OCI-M2 (cell line): Measurements from ENCODE around the gene PRDM16.
"Not testable (repeated sequence)": the region's sequence is repeated elsewhere in the genome, so short reads cannot be mapped to it uniquely, and the experiment has no call there.

Experiments used
- DNase-seq: peaks from one replicate; lab custom pipeline; 2025; ENCODE audit not compliant: unreplicated experiment; lab: John Stamatoyannopoulos, UW

PRDM16 gene

DNA sequence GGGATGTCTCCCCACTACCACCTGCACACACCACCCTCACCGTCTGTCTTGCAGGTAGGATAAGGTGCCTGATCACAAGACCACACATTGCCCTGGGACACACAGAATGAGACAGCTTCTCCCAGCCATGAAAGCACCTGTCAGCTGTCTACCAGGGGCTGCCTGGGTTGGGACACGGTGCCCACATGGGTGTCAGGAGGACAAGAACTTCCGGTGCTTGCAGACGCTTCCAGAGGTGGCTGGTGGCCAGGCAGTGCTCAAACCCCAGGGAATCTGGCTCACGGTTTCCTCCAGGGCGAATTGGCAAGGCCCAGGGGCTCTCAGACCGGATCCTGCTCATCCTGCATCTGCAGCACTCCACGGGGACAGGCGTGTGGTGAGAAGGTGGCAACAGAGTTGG, 202.9 kb downstream of the PRDM16 start:
- DNase-seq = no peak

DNA sequence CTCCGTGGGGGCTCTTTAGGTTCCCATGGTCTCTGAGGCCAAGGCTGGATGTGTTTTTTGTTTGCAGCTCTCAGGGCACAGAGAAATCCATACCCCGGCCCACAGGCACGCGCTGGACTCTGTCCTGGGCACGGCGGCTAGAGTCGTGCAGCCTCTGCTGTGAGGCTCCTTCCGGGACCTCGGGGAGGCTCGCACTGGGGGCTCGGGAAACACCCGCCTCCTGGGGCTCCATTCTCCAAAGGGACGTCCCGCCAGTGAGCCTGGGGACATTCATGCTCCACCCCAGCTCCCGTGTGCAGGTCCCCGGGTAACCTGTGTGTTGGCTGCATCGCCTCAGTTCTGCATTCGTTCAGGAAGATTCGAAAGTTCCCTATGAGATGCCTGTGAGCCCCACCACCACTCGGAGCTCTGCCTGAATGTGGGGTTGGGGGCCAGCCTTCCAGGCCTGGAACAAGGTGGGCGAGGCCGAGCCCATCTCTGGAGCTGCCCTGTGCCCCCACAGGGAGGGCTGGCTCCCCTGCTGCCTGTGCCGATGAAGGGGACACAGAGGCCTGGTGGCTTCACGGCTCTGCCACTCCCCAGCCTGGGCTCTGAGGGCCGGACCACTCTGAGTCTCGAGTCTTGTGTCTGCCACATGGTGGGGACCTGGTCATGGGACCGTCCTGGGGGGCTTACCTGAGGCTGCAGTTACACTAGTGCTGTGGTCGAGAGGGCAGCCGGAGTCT, 203.5 kb downstream of the PRDM16 start:
- DNase-seq = no peak

DNA sequence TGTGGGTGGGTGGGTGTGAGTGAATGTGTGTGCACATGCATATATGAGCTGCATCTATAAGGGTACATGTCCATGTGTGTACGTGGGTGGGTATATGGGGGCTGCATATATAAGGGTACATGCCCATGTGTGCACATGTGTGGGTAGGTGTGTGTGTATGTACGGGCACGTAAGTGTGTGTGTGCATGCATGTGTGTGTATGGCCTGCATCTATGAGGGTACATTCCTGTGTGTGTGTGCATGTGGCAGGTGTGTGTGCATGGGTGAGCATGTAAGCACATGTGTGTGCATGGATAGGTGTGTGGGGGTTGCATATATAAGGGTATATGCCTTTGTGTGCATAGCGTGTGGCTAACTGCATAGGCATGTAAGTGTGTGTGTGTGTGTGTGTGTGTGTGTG, 204.4 kb downstream of the PRDM16 start:
- DNase-seq = no peak

DNA sequence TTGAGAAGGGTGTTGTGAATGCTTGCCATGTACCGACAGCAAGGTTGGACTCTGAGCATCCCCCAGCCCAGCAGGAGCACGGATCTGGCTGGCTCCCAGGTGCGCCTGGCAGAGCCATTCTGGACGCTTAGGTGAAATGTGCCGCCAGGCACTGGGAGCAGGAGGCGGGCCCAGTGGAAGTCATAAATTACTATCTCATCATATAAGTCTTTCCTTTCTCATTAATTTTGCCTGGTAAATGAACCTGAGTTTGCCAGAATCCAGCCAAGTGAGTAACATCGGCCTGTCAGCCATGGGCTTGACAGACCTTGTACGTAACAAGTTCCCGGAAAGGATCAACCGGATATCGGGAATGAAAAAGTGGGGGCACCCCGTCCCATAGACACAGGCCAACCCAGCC, 206.0 kb downstream of the PRDM16 start:
- no peak for DNase-seq

DNA sequence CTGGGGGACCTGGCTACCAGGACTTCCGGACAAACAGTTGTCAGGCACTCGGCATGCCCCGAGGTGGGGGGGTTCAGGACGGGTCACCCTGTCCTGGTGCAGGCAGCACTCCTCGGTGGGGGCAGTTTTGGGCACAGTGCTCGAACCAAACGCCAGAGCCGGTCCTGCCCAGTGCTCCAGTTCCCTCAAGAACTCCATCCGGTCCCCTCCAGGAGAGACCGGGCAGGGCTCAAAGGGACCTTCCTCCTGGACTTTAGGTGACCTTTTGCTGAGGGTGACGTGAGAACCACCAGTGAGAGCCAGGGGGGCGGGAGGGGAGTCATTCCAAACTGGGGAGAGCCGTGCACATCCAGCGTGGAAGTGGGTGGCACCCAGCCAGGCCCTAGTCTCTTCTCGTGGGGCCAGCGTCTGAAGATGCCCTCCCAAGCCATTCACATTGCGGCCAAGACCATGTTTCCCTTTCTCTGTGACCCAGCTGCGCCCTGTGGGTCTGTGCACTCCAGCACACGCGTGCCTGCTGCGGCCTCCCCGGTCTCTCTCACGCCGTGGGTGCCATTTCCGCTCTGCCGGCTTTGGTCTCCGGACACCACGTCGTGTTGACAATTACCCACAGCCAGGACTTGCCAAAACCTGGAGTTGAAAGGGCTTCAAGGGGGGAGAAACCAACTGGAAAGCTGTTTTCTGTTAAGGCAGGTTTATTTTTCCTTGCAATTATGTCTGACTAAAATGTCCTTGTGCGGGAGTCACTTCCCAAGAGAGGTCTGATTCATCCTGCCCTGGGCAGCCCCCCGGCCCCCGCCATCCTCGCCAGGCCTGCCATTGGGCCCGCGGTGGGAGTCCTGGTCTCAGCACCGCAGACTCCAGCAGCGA, 206.7 kb downstream of the PRDM16 start:
- no peak for DNase-seq

DNA sequence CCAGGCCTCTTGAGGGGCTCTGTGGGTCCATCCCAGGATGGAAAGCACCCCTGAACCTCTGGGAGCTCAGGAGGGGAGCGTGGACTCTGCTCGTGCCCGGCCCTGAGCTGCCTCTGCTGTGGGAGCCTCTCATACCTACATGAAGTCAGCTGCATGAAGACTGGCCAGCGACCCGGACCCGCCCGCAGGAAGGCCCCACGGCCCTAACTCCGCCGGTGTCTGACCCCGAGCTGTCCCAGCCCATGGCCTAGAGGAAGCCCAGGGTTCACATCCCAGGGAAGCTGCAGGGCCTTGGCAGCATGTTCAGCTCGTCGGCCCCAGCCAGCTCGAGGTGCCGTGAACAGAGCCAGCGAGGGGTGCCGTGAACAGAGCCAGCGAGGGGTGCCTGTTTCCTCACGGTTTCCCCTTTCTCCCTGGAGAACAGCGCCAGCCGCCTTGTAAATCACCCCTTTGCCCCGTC, 207.4 kb downstream of the PRDM16 start:
- no peak for DNase-seq

DNA sequence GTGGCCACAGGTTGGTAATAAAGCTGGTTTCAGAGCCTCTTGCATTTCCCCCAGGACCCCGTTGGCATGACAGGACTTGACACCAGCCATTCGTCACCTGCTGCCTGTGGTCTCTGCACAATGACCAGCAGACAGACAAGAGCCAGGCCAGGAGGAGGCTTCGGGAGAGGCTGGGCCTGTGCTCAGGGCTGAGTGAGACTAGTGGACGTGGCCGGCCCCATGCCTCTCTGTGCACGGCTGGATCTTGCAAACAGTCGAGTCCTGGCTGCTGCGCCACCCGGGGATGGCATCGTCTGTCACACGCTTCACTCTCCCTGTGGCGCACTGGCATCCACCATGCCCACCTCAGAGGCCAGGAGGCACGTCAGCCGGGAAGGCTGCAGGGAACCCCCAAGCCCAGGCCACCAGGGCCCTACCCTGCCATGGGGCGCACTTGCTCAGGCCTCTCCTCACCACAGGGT, 208.0 kb downstream of the PRDM16 start:
- DNase-seq = no peak

DNA sequence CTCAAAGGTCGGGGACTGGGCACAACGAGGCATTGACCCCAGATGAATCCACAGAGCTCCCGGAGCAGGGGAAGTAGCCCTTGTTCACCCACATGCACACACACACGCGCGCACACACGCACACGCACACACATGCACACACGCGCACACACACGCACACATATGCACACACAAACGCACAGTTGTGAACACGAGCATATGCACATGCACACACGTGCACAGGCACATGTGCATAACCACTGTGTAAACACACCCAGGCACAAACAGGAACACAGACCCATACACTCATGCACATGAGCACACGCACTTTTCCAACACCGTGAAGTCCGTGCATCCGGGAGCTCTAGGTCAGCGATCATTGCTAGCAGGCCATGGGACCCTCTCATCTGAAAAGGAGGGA, 208.6 kb downstream of the PRDM16 start:
- no peak for DNase-seq

DNA sequence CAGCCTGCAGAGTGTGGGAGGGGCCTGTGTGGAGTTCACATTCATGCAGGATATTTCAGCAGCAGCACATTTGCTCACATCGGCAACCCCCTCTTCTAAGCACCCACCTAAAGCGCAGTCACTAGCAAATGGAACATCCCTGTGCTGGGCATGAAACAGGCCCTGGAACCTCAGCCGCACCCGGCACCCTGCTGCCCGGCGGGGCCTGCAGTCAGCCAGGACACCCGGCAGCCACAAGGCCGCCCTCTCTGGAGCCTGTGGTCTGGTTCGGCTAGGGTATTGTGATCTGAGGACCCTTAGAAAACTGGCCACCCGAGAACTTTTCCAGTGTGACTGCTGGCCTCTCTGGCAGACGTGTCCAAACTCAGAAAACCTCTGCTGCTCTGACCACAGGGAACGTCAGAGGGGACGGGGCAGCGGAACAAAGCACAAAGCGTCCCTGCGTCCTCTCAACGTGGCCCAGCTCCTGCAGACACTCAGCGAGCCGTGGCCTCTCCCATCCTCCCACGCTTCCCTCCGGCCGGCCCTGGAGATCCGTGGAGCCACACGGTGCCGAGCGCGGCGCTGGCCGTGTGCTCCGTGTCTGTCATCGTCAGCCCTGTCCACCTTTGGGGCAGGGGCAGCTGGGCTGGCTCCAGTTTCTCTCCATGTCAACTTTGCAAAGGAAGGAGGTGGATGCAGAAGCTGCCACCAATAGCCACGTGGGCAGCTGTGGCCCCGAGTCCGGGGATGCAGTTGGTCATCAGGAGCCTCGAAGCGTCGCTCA, 209.6 kb downstream of the PRDM16 start:
- no peak for DNase-seq

DNA sequence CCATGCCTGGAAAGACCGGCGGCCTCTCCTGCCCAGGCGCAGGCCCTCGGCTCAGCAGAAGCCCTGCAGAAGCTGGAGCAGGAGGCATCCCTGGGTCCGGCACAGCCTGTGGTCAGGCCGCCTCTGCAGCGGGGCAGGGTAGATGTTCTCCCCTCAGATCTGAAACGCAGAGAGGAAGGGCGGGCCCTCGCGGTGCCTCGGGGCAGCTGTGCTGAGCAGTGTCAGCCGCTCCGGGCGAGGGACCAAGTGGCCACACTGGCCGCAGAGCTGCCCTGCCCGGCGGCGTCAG, 210.1 kb downstream of the PRDM16 start:
- DNase-seq = no peak

DNA sequence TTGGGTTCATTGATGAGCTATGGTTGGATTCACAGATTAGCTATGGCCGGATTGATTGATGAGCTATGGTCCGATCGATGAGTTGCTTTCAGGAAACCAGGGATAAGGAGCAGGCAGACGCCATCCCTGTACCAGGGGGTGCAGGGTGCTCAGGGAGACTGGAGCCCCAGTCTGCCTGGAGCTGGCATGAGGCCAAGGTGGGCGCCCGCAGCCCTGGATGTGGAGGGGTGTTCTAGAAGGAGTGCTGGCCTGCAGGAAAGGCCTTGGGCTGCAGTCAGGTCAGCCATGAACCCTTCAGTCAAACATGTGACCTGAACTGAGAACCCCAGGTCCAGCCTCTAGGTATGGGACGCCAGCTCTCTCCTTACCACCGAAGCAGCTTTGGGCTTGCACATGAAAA, 212.7 kb downstream of the PRDM16 start:
- DNase-seq = no peak

DNA sequence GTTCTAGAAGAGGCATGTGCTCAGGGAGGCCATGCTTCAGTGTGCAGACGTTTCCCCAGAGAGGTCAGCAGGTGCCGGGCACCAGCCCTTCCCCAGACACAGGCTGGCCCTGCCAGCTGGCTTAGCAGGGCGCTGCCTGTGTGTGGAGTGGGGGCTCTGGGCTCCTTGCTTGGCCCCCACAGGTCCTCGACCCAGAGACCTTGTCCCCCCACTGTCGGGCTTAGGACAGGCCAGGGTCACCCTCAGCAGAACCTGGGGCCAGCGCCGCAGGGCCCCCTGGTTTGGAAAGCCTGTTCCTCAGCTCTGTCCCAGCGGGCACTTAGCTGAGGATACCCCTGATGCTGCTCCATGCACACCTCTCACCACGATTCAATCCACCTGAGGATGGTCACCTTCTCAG, 213.2 kb downstream of the PRDM16 start:
- no peak for DNase-seq

DNA sequence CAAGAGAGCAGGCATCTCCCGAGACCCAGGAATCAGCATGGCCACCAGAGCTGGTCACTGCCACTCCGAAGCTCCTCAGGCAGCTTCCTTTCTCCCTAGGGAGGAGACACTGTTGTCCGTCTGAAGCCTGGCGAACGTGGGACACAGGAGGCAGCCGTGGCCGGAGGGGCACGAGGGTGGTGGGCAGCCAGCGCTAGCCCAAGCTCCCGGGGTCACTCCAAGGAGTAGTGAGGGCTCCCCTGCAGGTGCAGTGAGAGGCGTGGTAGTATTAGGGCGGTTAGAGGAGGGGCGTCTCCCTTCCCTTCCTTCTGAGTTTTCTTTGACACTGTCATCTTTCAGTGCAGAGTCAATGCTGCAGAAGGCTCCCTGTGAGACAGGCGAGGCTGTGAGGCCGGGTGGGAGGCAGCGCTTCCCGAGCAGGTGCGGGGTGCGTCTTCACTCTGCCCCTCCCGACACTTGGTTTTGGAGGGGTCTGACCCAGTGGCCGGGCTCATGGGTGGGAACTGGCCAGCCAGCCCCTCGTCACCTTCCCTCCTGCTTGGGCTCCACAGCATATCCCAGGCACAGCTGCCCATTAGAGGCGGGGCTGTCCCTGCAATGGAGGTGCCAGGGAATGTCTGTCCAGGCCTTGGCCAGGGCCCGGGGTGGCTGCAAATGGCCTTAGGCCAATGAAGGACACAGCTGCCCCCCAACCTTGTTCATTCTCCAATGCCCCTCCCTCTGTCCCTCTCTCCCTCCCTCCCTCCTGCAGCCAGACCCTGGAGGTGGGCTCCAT, 213.8 kb downstream of the PRDM16 start:
- no peak for DNase-seq

DNA sequence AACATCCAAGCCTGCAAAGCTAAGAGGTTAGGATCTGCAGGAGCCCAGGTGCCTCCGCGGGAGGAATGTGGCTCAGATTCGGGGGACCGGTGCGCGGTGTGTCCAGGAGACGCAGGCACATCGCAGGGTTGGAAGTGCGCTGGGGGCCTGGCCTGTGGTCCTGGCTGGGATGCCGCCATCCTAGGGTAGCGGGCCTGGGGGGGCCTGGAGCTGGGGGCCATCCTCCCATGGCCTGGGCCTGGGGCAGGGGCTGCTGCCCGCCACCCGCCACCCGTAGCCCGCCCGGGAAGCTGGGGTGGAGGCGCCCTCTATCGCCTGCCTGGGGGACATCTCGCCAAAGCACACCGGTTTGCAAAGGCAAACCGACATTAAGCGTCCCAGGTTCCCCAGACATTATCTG, 214.8 kb downstream of the PRDM16 start:
- no peak for DNase-seq

DNA sequence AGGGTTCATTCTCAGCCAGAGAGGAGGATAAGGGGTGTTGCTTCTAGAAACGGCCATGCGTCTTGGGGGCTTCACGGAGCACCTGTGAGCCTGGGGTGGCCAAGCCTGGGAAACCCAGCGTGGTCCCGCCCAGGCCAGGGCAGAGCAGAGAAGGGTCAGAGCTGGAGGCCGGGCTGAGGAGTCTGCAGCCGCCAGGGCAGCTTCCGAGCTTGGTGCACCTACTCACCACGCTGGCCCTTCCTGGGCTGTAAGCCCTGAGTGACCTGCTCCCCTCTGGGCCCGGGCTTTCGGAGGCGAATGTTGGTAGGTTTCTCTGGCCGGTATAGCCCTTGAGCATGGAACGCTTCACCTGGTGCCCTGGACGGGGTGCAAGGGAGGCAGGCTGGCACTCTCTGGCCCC, 215.7 kb downstream of the PRDM16 start:
- DNase-seq = no peak

DNA sequence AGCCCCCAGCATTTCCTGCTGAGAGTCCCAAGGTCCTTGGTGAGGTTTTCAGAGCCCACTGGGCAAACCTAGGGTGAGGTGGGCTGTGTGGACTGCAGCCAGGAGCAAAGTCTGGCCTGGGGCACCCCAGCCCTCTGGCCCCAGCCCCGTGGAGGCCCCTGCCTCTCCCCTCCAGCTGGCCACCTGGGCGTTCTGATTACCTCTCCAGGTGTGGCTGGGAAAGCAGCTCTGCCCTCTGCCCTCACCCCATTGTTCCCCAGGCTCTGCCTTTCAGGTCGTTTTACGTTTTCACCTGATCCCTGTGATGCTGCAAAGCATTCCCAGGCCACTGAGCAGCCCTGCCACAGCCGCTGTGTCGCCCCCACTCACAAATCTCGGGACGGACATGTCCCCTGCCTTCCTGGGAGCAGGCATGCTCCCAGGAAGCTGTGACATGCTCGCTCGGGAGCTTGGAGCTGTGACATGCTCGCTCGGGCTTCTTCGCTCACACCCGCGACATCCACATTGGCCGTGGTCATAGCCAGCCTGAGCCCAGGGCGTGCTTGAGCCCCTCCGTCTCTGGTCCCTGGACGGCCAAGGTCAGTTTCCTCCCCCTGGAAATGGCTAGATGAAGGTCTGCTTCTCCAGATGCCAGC, 216.2 kb downstream of the PRDM16 start:
- no peak for DNase-seq

DNA sequence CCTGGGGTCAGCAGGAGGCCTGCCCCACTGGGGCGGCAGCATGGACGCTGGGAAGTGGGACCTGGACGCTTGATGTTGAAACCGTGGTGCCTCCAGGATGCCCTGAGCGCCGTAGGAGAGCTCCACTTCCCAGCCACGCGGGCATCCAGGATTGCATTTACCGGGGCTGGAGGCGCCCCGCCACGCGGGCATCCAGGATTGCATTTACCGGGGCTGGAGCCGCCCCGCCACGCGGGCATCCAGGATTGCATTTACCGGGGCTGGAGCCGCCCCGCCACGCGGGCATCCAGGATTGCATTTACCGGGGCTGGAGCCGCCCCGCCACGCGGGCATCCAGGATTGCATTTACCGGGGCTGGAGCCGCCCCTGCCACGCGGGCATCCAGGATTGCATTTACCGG, 218.1 kb downstream of the PRDM16 start:
- not testable (repeated sequence) for DNase-seq

DNA sequence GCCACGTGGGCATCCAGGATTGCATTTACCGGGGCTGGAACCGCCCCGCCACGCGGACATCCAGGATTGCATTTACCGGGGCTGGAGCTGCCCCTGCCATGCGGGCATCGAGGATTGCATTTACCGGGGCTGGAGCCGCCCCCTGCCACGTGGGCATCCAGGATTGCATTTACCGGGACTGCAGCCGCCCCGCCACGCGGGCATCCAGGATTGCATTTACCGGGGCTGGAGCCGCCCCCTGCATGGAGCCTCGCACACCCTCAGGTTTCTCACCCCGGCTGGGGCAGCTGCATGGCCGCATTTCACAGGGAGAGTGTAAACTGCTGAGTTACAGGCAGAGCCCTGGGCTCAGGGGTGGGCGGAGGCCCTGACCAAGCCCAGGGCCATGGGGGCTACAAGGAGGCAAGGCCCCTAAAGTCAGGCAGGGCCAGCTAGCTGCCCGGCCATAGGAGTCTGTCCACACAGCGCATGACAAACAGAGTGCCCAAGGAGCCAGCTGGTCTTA, 218.7 kb downstream of the PRDM16 start:
- DNase-seq = no peak

DNA sequence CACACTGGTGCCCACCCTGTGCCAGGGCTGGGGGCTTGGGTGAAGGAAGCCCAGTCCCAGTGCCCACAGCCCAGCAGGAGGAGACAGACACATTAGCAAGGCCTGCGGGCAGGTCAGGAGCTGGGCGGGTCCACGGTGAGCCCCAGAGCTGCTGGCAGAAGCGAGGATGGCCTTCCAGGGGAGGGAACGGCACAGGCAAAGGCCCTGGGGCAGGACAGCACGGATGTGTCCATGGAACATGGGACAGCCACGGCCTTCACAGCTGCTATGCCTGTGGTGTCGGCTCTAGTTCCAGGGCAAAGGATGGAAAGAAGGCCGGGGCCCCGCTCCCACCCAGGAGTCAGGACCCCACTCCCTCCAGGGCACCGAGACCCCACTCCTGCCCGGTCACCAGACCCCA, 220.5 kb downstream of the PRDM16 start:
- DNase-seq = no peak

DNA sequence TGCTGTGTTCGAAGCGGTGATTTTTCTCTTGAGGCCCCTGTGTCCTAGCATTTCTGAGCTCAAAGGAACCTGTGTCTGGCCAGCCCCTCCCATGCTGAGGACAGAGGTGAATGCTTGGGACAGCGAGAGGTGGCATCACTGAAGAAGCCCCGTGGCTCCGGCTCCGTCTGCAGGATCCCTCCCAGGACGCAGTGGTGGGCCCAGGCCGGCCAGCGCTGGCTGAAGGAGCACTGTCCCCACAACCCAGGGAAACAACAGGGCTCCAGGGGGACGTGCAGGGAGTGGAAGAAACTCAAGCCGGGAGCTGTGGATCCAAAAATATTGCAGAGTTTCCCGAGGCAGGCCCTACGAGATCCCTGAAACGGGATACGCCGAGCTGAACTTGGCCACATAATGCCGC, 221.4 kb downstream of the PRDM16 start:
- no peak for DNase-seq
